GM13977 (cell line): ENCODE data around the gene ZMIZ1.

Experiments
- DNase-seq: peaks from one replicate; pipeline ENCODE4 v3.0.0; 2012; ENCODE audit warnings: low spot score
- in situ Hi-C: fragments of 300-500 bp; cut with MboI; formaldehyde crosslinking; loops from one replicate; pipeline ENCODE4 v1.12.0; 2022; ENCODE audit warnings: low sequenced_read_pairs, low pct_unique_long_range_greater_than_20kb, mixed read lengths, inconsistent platforms; ENCODE audit not compliant: unreplicated experiment
- TF ChIP-seq, protein P1 (sequence below): IDR thresholded peaks from 2 replicates; pipeline ENCODE4 v1.5.1; 2012; ENCODE audit warnings: mild to moderate bottlenecking, control low read depth; ENCODE audit not compliant: insufficient read depth; ENCODE audit errors: extremely low read depth, missing control alignments

The ZMIZ1 gene

DNA sequence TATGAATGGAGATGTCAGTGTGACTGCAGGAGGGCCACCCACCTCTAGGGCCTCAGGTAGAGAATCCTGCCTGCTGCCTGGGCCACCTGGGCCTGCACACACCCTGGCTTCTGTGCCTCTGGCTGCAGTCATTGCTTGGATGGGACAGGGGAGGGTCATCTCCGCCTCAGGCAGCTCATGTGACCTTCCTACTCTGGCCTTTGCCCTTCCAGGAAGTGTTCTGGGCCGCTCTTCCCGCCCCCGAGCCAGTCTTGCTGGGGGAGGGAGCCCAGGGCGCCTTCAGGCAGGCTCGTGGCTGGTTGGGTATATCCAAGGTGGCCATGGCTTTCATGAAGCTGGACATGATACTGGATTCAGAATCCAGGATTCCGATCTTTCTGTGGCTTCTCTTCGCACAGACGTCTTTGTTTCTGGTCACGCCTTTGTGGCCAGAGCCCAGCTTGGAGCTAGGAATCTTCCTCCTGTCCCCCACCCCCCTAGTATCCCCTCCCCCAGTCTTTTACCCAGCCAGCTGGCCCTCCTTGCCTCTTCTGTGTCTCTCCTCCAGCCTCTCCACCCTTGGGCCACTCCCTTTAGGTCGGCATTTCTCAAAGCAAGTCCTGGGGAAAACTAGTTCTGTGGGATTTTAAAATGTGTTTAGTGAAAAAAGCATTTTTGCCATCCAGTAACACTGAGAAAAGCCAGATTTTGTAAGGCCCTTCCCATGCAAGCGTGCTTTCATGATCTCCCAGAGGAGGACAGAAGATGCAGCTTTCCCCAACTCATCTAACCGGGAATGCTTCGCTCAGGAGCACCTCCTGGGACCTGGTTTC is 119.6 kb downstream of the ZMIZ1 start:
- TF ChIP-seq, protein P1, sequence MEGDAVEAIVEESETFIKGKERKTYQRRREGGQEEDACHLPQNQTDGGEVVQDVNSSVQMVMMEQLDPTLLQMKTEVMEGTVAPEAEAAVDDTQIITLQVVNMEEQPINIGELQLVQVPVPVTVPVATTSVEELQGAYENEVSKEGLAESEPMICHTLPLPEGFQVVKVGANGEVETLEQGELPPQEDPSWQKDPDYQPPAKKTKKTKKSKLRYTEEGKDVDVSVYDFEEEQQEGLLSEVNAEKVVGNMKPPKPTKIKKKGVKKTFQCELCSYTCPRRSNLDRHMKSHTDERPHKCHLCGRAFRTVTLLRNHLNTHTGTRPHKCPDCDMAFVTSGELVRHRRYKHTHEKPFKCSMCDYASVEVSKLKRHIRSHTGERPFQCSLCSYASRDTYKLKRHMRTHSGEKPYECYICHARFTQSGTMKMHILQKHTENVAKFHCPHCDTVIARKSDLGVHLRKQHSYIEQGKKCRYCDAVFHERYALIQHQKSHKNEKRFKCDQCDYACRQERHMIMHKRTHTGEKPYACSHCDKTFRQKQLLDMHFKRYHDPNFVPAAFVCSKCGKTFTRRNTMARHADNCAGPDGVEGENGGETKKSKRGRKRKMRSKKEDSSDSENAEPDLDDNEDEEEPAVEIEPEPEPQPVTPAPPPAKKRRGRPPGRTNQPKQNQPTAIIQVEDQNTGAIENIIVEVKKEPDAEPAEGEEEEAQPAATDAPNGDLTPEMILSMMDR: no peak
- DNase-seq: no peak
- in situ Hi-C loops: loop anchor here (25.0 kb wide), 1 partner anchor 1151 kb away; the partner anchor contains the start of genes POLR3A and RPS24

DNA sequence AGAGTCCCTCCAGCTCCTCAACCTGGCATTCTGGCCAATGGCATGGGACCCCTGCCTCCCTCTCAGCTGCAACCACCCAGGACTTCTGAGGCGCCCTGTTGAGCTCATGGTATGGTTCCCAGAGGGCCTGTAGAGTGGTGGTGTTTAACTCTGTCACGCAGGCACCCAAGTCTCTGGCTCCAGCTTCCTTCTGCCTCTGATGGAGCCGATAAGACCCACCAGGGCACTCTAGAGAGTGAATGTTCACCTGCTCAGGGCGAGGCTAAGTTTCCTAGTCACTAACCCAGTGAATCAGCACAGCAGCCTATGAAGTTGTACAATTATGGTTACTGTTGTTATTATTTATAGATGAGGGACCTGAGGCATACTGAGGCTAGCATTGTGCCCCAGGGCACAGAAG is 120.4 kb downstream of the ZMIZ1 start:
- TF ChIP-seq, protein P1: no peak
- DNase-seq: no peak
- in situ Hi-C loops: loop anchor here (25.0 kb wide), 1 partner anchor 1152 kb away; the partner anchor contains the start of genes POLR3A and RPS24

DNA sequence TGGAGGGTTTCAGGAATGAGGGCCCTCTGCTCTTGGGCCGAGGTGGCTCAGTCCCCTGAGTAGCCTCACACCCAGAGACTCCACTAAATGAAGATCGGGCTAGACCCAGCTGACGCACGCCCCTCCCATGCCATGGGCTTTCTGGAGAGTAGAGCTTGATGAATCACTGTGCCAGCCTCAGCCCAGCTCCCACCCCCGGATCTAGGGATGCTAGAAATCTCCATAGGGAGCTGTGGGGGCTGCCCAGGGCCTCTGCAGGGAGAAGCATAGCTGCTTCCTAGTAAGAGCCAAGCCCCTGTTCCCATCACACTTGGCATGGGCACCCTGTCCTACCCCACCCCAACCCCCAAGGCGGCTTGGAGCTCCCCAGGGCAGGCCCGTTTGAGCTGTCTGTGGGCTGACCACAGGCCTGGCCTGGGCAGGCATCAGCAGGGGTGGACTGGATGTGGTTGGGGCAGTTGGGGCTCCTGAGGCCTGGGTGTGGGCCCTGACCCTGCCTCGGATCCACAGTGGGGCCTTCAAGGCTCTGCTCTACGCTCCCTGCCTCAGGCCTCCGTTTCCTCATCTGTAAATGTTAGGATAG is 121.2 kb downstream of the ZMIZ1 start:
- in situ Hi-C loops: loop anchor here (25.0 kb wide), 1 partner anchor 1153 kb away; the partner anchor contains the start of genes POLR3A and RPS24

DNA sequence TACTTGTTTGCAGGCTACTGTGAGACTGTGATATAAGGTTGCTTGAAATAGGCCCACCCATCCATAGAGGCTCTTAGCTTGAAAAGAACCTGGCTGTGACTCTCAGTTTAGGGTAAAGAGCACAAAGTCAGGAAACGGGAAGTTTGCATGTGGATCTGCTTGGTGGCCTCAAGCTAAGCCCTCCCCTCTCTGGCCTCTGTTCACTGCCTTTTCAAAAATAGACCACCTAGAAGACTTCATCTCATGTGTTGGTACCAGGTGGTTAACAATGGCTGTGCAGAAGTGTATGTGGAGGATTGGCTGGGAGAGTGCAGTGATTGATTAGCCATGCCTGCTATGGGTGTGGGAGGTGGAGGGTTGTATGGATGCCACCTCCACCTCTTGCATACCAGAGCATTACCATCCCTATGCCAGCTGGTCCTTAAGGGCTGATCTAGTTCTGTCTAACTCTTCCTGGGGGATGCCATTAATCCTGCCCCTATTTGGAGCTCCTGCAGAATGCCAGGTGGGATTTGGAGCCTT is 122.0 kb downstream of the ZMIZ1 start:
- in situ Hi-C loops: loop anchor here (25.0 kb wide), 1 partner anchor 1154 kb away; the partner anchor contains the start of genes POLR3A and RPS24
- DNase-seq: no peak
- TF ChIP-seq, protein P1: no peak

More for the DNA sequence above, 121.2 kb downstream of the ZMIZ1 start:
- no peak for DNase-seq
- TF ChIP-seq, protein P1: no peak

DNA sequence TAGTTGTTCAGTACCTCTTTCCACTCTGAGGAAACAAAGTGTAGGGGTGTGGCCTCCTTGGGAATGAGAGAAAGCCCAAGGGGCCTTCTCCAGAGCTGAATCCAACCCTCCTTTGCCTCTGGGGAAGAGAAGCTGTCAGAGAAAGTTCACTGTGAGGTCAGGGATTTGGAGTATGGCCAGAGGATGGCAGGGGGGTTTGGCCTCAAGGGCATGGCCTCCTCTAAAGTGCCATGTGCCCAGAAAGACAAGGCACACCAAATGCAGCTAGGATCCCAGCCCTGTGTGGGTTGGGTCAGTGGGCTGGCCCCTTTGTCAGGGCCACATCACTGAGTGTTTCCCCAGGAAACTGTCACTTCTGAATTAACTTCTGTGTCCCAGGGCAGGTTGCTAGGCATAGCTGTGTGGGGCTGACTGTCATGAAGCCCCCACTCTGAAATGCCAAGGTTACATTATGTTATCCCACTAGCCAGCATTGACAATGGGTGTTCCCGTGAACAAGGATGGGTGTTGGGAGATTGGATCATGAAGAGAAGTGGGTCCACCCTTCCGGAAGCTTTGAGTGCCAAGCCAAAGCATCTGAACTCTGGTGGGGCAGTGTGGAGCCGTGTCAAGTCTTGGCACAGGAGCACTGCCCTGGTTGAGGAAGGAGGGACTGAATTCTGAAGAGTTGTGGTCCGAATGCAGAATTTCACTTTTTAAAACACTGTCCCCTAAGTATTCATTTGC is 123.3 kb downstream of the ZMIZ1 start:
- TF ChIP-seq, protein P1: no peak
- in situ Hi-C loops: loop anchor here (25.0 kb wide), 1 partner anchor 1155 kb away; the partner anchor contains the start of genes POLR3A and RPS24
- no peak for DNase-seq

DNA sequence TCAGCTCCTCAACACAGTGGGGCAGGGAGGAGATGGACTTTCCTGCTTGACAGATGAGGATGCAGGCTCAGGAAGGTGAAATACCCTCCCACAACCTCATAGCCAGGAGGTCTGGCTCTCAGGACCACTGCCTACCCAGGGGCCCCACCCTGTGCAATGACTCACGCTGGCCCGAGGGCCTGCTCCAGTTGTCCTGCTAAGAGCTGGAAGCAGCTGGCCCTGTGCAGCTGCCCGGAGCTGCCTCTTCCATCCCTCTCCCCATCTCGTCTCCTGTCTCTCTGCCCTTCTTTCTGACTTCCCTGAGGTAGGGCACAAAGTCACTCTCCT is 123.9 kb downstream of the ZMIZ1 start:
- TF ChIP-seq, protein P1: no peak
- DNase-seq: no peak
- in situ Hi-C loops: loop anchor here (25.0 kb wide), 1 partner anchor 1155 kb away; the partner anchor contains the start of genes POLR3A and RPS24
